Measurements from ENCODE around the gene ZNF32. TPM values are rescaled to one million over a fixed set of nuclear protein-coding genes. Genes with fewer than 3 reads are reported as not detected.

Gene ZNF32
- total RNA-seq, 1 experiment from 2014 or later, result 14.6 TPM

- Histone ChIP-seq H3K79me1 (ENCODE audit: insufficient read depth, low read depth, low read length, poor library complexity, severe bottlenecking) (no peaks in the 10 kb centered on the region), H3K23ac (ENCODE audit: insufficient read length, low read depth, low read length) (no peak overlapping the region), H3K9ac (ENCODE audit: extremely low read depth, insufficient read length, low read length) (no peak overlapping the region), H3K56ac (ENCODE audit: insufficient read length, low read depth, low read length) (no peak overlapping the region), H2BK12ac (ENCODE audit: insufficient read length, low read depth, low read length) (no peak overlapping the region), H2AFZ (ENCODE audit: low read length) (no peak overlapping the region), H3K23me2 (ENCODE audit: insufficient read length, low read depth, low read length, poor library complexity, severe bottlenecking) (no peaks in the 10 kb centered on the region), H4K91ac (ENCODE audit: insufficient read length, low read depth, low read length) (no peak overlapping the region), H2BK120ac (ENCODE audit: low read depth, low read length, poor library complexity, severe bottlenecking) (no peak overlapping the region), H2BK5ac (ENCODE audit: insufficient read length, low read length) (no peak overlapping the region), H3K79me2 (ENCODE audit: insufficient read depth, low read length) (no peaks in the 10 kb centered on the region), H3K4me1 (ENCODE audit: insufficient read depth, low read length) (no peaks in the 10 kb centered on the region), H3T11ph (ENCODE audit: low read length) (no peak overlapping the region), H3K27ac (ENCODE audit: insufficient read length, low read depth, low read length) (no peak overlapping the region), H2BK20ac (ENCODE audit: low read depth, low read length, poor library complexity, severe bottlenecking) (no peak overlapping the region), H3K9me3 (ENCODE audit: control insufficient read depth, low read depth, low read length) (no peaks in the 10 kb centered on the region), H3K14ac (ENCODE audit: insufficient read depth, low read length) (no peak overlapping the region), H2AK5ac (ENCODE audit: insufficient read length, low read length) (no peak overlapping the region), H4K5ac (ENCODE audit: insufficient read length, low read depth, low read length) (no peak overlapping the region), H3K18ac (ENCODE audit: insufficient read length, low read depth, low read length) (no peak overlapping the region), H3K4me2 (ENCODE audit: insufficient read depth, insufficient read length, low read length) (no peak overlapping the region), H4K8ac (replicated peaks; ENCODE audit: insufficient read length, low read depth, low read length) (no peak overlapping the region), H3K27me3 (ENCODE audit: insufficient read depth, low read length) (no peaks in the 10 kb centered on the region), H4K20me1 (ENCODE audit: control insufficient read depth, insufficient read depth, insufficient read length) (no peaks in the 10 kb centered on the region), H2BK15ac (ENCODE audit: low read depth, low read length) (no peak overlapping the region), H3K4ac (ENCODE audit: low read depth, low read length) (no peak overlapping the region)
- Mint-ChIP-seq H3K27me3 (ENCODE audit: low read depth) (peaks cover 5% of the 10 kb centered on the region), H3K9me3 (peaks cover 0 to 6% of the 10 kb centered on the region in 2 experiments; a peak in 2 of 5 replicates), H3K27ac (no peak overlapping the region), H3K4me1 (0 out of 4 replicates have a peak, but pooled peaks cover 0 to 3% of the 10 kb centered on the region in 2 experiments), H3K36me3 (ENCODE audit: insufficient read depth in 1 of 3, low read depth in 3 of 3) (peaks cover 0 to 1% (median 0%) of the 10 kb centered on the region in 3 experiments; a peak in 2 of 7 replicates), H3K4me3 (no peak overlapping the region)
- no CpG with 5 or more reads among the region's 4 CpGs for WGBS (ENCODE audit: extremely low coverage, insufficient read length, low lambda C conversion rate)
- DNase-seq, result no peak
- no peak for TF ChIP-seq CTCF (conservative IDR thresholded peaks at IDR 0.05)
These were observed 31.4 kb upstream of the ZNF32 start for GRCh38 chr10:43680035-43680434.

Data from H9 (cell line).